GM23338 (cell line): ENCODE results near the gene EXOC2. TPM values are rescaled to one million over a fixed set of nuclear protein-coding genes. Genes with fewer than 3 reads are reported as not detected.

ENCODE experiments used
- ATAC-seq: fragments of 200-7000 bp; cut with Tn5 transposase; 3 replicates; pipeline ENCODE4 v1.9.1; 2020
- DNase-seq: peaks from one replicate; pipeline ENCODE4 v3.0.0-alpha.2; 2015; ENCODE audit warnings: low spot score
- H2AFZ ChIP-seq: fragments of 200-600 bp; sonication (generic); 2 replicates; pipeline ENCODE4 v1.8.0; 2016; ENCODE audit warnings: antibody characterized with exemption, mild to moderate bottlenecking, moderate library complexity
- H3F3A ChIP-seq: fragments of 200-600 bp; sonication (generic); replicated peaks from 2 replicates; pipeline ENCODE4 v1.8.0; 2017; ENCODE audit warnings: antibody characterized with exemption, mixed run types, low read depth
- H3K27ac ChIP-seq: fragments of 200-600 bp; sonication (generic); 2 replicates; pipeline ENCODE4 v1.6.1; 2016; ENCODE audit warnings: low read depth
- H3K27me3 ChIP-seq: fragments of 200-600 bp; sonication (generic); 2 replicates; pipeline ENCODE4 v1.8.0; 2016; ENCODE audit warnings: mild to moderate bottlenecking, mixed run types, moderate library complexity; ENCODE audit not compliant: insufficient read depth
- H3K36me3 ChIP-seq: fragments of 200-600 bp; sonication (generic); 2 replicates; pipeline ENCODE4 v1.8.0; 2016; ENCODE audit warnings: mild to moderate bottlenecking; ENCODE audit not compliant: insufficient read depth
- H3K4me1 ChIP-seq: fragments of 200-600 bp; sonication (generic); 2 replicates; pipeline ENCODE4 v1.8.0; 2016; ENCODE audit warnings: mild to moderate bottlenecking, moderate library complexity; ENCODE audit not compliant: insufficient read depth
- H3K4me2 ChIP-seq: fragments of 200-600 bp; sonication (generic); 2 replicates; pipeline ENCODE4 v1.7.1; 2017; ENCODE audit warnings: mixed run types
- H3K4me3 ChIP-seq: fragments of 200-600 bp; sonication (generic); 2 replicates; pipeline ENCODE4 v1.6.1; 2016; ENCODE audit warnings: mixed run types
- H3K79me2 ChIP-seq: fragments of 200-600 bp; sonication (generic); replicated peaks from 2 replicates; pipeline ENCODE4 v1.8.0; 2017; ENCODE audit warnings: mild to moderate bottlenecking; ENCODE audit not compliant: insufficient read depth
- H3K9me2 ChIP-seq: fragments of 200-600 bp; sonication (generic); 2 replicates; pipeline ENCODE4 v1.8.0; 2017; ENCODE audit not compliant: insufficient read depth
- H4K20me1 ChIP-seq: fragments of 200-600 bp; sonication (generic); replicated peaks from 2 replicates; pipeline ENCODE4 v1.8.0; 2017; ENCODE audit warnings: mild to moderate bottlenecking; ENCODE audit not compliant: insufficient read depth
- H3K27ac Mint-ChIP-seq: 2 replicates; pipeline ENCODE4 v1.8.0; 2020; ENCODE audit warnings: inconsistent platforms, mild to moderate bottlenecking, moderate library complexity, mixed read lengths
- H3K27me3 Mint-ChIP-seq: 3 replicates; pipeline ENCODE4 v1.8.0; 2022; ENCODE audit warnings: low read depth, mild to moderate bottlenecking, moderate library complexity, mixed read lengths, inconsistent platforms; ENCODE audit not compliant: insufficient read depth, poor library complexity
- H3K36me3 Mint-ChIP-seq: 3 replicates; pipeline ENCODE4 v1.8.0; 2021; ENCODE audit warnings: low read depth, mild to moderate bottlenecking, inconsistent platforms, moderate library complexity, mixed read lengths
- H3K4me1 Mint-ChIP-seq: 3 replicates; pipeline ENCODE4 v1.8.0; 2020; ENCODE audit warnings: mild to moderate bottlenecking, inconsistent platforms, mixed read lengths
- H3K4me3 Mint-ChIP-seq: 3 replicates; pipeline ENCODE4 v1.8.0; 2021; ENCODE audit warnings: moderate library complexity, mild to moderate bottlenecking, inconsistent platforms, mixed read lengths
- H3K9me3 Mint-ChIP-seq: 3 replicates; pipeline ENCODE4 v1.8.0; 2020; ENCODE audit warnings: moderate library complexity, mild to moderate bottlenecking, inconsistent platforms, mixed read lengths
- CREB1 ChIP-seq: fragments of 250-450 bp; sonication (Bioruptor Pico); IDR thresholded peaks from 2 replicates; pipeline ENCODE4 v1.5.0; 2020; ENCODE audit warnings: low read depth, mild to moderate bottlenecking, moderate library complexity
- EZH2 ChIP-seq: fragments of 200-600 bp; sonication (generic); IDR thresholded peaks from one replicate; pipeline ENCODE4 v1.8.0; 2017; ENCODE audit warnings: antibody characterized with exemption, mild to moderate bottlenecking, low read depth; ENCODE audit not compliant: unreplicated experiment
- EZH2phosphoT487 ChIP-seq: fragments of 200-600 bp; sonication (generic); IDR thresholded peaks from one replicate; pipeline ENCODE4 v1.8.1; 2018; ENCODE audit warnings: antibody characterized with exemption; ENCODE audit not compliant: unreplicated experiment
- JUNB ChIP-seq: IDR thresholded peaks from one replicate; pipeline ENCODE4 v1.6.1; 2016; ENCODE audit warnings: antibody characterized with exemption; ENCODE audit not compliant: unreplicated experiment
- NANOG ChIP-seq: IDR thresholded peaks from 2 replicates; pipeline ENCODE4 v1.6.1; 2016; ENCODE audit warnings: antibody characterized with exemption, borderline replicate concordance
- POLR2AphosphoS5 ChIP-seq: IDR thresholded peaks from 2 replicates; pipeline ENCODE4 v1.6.1; 2016; ENCODE audit warnings: antibody characterized with exemption, low read depth
- STAT1 ChIP-seq: IDR thresholded peaks from one replicate; pipeline ENCODE4 v1.6.1; 2016; ENCODE audit warnings: antibody characterized with exemption; ENCODE audit not compliant: unreplicated experiment
- ZNF114 ChIP-seq: fragments of 250-450 bp; sonication (Bioruptor Pico); IDR thresholded peaks from 2 replicates; pipeline ENCODE4 v1.5.0; 2020; ENCODE audit warnings: mild to moderate bottlenecking, moderate library complexity
- ZNF331 ChIP-seq: fragments of 250-450 bp; sonication (Bioruptor Pico); IDR thresholded peaks from 2 replicates; pipeline ENCODE4 v1.5.0; 2020; ENCODE audit warnings: low read depth, mild to moderate bottlenecking, moderate library complexity
- polyA plus RNA-seq: library from polyadenylated mRNA; unstranded; fragments of >200 nt; fragmentation: Nextera tagmentation; extraction: Ambion mirVana; gene quantifications from 2 replicates; pipeline ENCODE4 v1.2.1, GENCODE V29; 2016
- total RNA-seq: library from RNA; depleted of rRNA; stranded (reverse); fragments of >200 nt; shearing (Covaris generic); gene quantifications from 2 replicates; pipeline ENCODE4 v1.2.3, GENCODE V29; 2014
- TF ChIP-seq, protein P1 (sequence below): IDR thresholded peaks from 2 replicates; pipeline ENCODE4 v1.6.1; 2016; ENCODE audit warnings: antibody characterized with exemption
- TF ChIP-seq, protein P2 (sequence below), 2 experiments: fragments of 200-600 bp in 1 of 2; sonication (generic) in 1 of 2; conservative IDR thresholded peaks; 2 replicates each; pipeline versions ENCODE4 v1.5.1 to v1.6.1; 2016 to 2017; ENCODE audit warnings: antibody characterized with exemption in 2 of 2, low read depth in 2 of 2, mild to moderate bottlenecking in 2 of 2, moderate library complexity in 1 of 2
- TF ChIP-seq, protein P3 (sequence below): fragments of 250-450 bp; sonication (Bioruptor Pico); IDR thresholded peaks from 2 replicates; pipeline ENCODE4 v1.5.0; 2020; ENCODE audit warnings: mild to moderate bottlenecking, moderate library complexity
- TF ChIP-seq, protein P4 (sequence below): IDR thresholded peaks from one replicate; pipeline ENCODE4 v1.6.1; 2018; ENCODE audit warnings: antibody characterized with exemption; ENCODE audit not compliant: unreplicated experiment

The EXOC2 gene
- total and polyA plus RNA-seq, 2 experiments from 2014 or later = 28.7 to 93.6 TPM

DNA sequence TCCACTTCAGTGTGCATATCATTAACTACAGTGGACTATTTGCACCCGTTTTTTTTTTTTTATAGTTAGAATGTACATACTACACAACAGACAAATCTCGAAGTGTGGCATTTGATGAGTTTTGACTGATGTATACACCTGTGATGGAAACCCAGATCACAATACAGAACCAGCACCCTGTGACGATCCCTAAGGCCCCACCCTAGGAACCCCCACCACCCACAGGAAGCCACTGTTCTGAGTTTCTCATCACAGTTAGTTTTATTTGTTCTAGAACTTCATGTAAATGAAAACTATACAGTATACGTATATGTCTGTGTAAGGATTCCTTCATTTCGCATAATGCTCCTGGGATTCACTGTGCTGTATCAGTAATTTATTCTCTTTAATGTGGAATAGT is 198.5 kb downstream of the EXOC2 start:
- H3K27ac Mint-ChIP-seq = no peak overlapping the region
- no peaks in the 10 kb centered on the region for H3K27me3 Mint-ChIP-seq

More for the DNA sequence above, 198.5 kb downstream of the EXOC2 start:
- DNase-seq = no peak
- Histone ChIP-seq H3K27me3 (no peaks in the 10 kb centered on the region), H3F3A (no peaks in the 10 kb centered on the region), H3K9me2 (no peaks in the 10 kb centered on the region), H3K4me2 (no peak overlapping the region), H3K79me2 (no peaks in the 10 kb centered on the region), H3K4me3 (no peak overlapping the region), H2AFZ (no peak overlapping the region), H3K27ac (no peak overlapping the region), H4K20me1 (0 out of 2 replicates have a peak, but pooled peaks cover 4% of the 10 kb centered on the region), H3K4me1 (no peaks in the 10 kb centered on the region), H3K36me3 (peaks cover 12% of the 10 kb centered on the region)
- H3K4me3 Mint-ChIP-seq = no peak overlapping the region
- ATAC-seq = no peak
- no peaks in the 10 kb centered on the region for H3K9me3 Mint-ChIP-seq
- H3K36me3 Mint-ChIP-seq = peaks cover 47% of the 10 kb centered on the region
- no peaks in the 10 kb centered on the region for H3K4me1 Mint-ChIP-seq
- TF ChIP-seq, protein P1, sequence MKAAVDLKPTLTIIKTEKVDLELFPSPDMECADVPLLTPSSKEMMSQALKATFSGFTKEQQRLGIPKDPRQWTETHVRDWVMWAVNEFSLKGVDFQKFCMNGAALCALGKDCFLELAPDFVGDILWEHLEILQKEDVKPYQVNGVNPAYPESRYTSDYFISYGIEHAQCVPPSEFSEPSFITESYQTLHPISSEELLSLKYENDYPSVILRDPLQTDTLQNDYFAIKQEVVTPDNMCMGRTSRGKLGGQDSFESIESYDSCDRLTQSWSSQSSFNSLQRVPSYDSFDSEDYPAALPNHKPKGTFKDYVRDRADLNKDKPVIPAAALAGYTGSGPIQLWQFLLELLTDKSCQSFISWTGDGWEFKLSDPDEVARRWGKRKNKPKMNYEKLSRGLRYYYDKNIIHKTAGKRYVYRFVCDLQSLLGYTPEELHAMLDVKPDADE = no peak
- TF ChIP-seq ZNF114 (CRISPR knock-in tag) = no peak
- TF ChIP-seq EZH2 = no peak
- no peak for TF ChIP-seq EZH2phosphoT487
- no peak for TF ChIP-seq ZNF331 (CRISPR knock-in tag)
- no peak for TF ChIP-seq STAT1
- no peak for TF ChIP-seq NANOG
- TF ChIP-seq, protein P2, sequence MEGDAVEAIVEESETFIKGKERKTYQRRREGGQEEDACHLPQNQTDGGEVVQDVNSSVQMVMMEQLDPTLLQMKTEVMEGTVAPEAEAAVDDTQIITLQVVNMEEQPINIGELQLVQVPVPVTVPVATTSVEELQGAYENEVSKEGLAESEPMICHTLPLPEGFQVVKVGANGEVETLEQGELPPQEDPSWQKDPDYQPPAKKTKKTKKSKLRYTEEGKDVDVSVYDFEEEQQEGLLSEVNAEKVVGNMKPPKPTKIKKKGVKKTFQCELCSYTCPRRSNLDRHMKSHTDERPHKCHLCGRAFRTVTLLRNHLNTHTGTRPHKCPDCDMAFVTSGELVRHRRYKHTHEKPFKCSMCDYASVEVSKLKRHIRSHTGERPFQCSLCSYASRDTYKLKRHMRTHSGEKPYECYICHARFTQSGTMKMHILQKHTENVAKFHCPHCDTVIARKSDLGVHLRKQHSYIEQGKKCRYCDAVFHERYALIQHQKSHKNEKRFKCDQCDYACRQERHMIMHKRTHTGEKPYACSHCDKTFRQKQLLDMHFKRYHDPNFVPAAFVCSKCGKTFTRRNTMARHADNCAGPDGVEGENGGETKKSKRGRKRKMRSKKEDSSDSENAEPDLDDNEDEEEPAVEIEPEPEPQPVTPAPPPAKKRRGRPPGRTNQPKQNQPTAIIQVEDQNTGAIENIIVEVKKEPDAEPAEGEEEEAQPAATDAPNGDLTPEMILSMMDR (conservative IDR thresholded peaks at IDR 0.05; ENCODE audit: low read depth in 2 of 2) = no peak
- TF ChIP-seq, protein P3, sequence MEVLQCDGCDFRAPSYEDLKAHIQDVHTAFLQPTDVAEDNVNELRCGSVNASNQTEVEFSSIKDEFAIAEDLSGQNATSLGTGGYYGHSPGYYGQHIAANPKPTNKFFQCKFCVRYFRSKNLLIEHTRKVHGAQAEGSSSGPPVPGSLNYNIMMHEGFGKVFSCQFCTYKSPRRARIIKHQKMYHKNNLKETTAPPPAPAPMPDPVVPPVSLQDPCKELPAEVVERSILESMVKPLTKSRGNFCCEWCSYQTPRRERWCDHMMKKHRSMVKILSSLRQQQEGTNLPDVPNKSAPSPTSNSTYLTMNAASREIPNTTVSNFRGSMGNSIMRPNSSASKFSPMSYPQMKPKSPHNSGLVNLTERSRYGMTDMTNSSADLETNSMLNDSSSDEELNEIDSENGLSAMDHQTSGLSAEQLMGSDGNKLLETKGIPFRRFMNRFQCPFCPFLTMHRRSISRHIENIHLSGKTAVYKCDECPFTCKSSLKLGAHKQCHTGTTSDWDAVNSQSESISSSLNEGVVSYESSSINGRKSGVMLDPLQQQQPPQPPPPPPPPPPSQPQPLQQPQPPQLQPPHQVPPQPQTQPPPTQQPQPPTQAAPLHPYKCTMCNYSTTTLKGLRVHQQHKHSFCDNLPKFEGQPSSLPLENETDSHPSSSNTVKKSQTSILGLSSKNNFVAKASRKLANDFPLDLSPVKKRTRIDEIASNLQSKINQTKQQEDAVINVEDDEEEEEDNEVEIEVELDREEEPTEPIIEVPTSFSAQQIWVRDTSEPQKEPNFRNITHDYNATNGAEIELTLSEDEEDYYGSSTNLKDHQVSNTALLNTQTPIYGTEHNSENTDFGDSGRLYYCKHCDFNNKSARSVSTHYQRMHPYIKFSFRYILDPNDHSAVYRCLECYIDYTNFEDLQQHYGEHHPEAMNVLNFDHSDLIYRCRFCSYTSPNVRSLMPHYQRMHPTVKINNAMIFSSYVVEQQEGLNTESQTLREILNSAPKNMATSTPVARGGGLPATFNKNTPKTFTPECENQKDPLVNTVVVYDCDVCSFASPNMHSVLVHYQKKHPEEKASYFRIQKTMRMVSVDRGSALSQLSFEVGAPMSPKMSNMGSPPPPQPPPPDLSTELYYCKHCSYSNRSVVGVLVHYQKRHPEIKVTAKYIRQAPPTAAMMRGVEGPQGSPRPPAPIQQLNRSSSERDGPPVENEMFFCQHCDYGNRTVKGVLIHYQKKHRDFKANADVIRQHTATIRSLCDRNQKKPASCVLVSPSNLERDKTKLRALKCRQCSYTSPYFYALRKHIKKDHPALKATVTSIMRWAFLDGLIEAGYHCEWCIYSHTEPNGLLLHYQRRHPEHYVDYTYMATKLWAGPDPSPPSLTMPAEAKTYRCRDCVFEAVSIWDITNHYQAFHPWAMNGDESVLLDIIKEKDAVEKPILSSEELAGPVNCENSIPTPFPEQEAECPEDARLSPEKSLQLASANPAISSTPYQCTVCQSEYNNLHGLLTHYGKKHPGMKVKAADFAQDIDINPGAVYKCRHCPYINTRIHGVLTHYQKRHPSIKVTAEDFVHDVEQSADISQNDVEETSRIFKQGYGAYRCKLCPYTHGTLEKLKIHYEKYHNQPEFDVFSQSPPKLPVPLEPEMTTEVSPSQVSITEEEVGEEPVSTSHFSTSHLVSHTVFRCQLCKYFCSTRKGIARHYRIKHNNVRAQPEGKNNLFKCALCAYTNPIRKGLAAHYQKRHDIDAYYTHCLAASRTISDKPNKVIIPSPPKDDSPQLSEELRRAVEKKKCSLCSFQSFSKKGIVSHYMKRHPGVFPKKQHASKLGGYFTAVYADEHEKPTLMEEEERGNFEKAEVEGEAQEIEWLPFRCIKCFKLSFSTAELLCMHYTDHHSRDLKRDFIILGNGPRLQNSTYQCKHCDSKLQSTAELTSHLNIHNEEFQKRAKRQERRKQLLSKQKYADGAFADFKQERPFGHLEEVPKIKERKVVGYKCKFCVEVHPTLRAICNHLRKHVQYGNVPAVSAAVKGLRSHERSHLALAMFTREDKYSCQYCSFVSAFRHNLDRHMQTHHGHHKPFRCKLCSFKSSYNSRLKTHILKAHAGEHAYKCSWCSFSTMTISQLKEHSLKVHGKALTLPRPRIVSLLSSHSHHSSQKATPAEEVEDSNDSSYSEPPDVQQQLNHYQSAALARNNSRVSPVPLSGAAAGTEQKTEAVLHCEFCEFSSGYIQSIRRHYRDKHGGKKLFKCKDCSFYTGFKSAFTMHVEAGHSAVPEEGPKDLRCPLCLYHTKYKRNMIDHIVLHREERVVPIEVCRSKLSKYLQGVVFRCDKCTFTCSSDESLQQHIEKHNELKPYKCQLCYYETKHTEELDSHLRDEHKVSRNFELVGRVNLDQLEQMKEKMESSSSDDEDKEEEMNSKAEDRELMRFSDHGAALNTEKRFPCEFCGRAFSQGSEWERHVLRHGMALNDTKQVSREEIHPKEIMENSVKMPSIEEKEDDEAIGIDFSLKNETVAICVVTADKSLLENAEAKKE = no peak
- no peak for TF ChIP-seq CREB1 (CRISPR knock-in tag)
- TF ChIP-seq JUNB = no peak
- TF ChIP-seq, protein P4, sequence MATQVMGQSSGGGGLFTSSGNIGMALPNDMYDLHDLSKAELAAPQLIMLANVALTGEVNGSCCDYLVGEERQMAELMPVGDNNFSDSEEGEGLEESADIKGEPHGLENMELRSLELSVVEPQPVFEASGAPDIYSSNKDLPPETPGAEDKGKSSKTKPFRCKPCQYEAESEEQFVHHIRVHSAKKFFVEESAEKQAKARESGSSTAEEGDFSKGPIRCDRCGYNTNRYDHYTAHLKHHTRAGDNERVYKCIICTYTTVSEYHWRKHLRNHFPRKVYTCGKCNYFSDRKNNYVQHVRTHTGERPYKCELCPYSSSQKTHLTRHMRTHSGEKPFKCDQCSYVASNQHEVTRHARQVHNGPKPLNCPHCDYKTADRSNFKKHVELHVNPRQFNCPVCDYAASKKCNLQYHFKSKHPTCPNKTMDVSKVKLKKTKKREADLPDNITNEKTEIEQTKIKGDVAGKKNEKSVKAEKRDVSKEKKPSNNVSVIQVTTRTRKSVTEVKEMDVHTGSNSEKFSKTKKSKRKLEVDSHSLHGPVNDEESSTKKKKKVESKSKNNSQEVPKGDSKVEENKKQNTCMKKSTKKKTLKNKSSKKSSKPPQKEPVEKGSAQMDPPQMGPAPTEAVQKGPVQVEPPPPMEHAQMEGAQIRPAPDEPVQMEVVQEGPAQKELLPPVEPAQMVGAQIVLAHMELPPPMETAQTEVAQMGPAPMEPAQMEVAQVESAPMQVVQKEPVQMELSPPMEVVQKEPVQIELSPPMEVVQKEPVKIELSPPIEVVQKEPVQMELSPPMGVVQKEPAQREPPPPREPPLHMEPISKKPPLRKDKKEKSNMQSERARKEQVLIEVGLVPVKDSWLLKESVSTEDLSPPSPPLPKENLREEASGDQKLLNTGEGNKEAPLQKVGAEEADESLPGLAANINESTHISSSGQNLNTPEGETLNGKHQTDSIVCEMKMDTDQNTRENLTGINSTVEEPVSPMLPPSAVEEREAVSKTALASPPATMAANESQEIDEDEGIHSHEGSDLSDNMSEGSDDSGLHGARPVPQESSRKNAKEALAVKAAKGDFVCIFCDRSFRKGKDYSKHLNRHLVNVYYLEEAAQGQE = no peak
- TF ChIP-seq POLR2AphosphoS5 = no peak
